Activated gamma-delta T cell (primary cell): ENCODE measurements around the gene LRRC57.
A peak's percentile ranks its signal among the peaks of the same experiment; 100 is the strongest.
"Not testable (repeated sequence)": the region's sequence is repeated elsewhere in the genome, so short reads cannot be mapped to it uniquely, and the experiment has no call there.

Experiments used
- DNase-seq: peaks from one replicate; lab custom pipeline; 2025; lab: John Stamatoyannopoulos, UW
- total RNA-seq, 2 donors: gene quantifications; one replicate each; lab custom pipeline; 2026; lab: John Stamatoyannopoulos, UW

The LRRC57 gene
- total RNA-seq: 19.2 to 23.8 reads per million in 2 donors

GRCh38 chr15:42548249-42549031, at the start of gene LRRC57, which contains the start of gene HAUS2:
TSS of gene LRRC57 (minus strand) at chr15:42548793. CDS start at chr15:42548434, 359 bp downstream.
TSS of gene HAUS2 (plus strand) at chr15:42548838. CDS start at chr15:42548873, 35 bp downstream.
- DNase-seq: peak; percentile 80

GRCh38 chr15:42595626-42596240, 47.1 kb upstream of the LRRC57 start:
- no peak for DNase-seq

- DNase-seq: no peak
These were observed 45.5 kb upstream of the LRRC57 start for GRCh38 chr15:42594095-42594494.

- DNase-seq: no peak
These were observed 44.5 kb upstream of the LRRC57 start for GRCh38 chr15:42593143-42593542.

GRCh38 chr15:42592716-42593115, 44.1 kb upstream of the LRRC57 start:
- DNase-seq: no peak

- DNase-seq: no peak
These were observed 42.8 kb upstream of the LRRC57 start for GRCh38 chr15:42591238-42591934.

- DNase-seq: no peak
These were observed 42.1 kb upstream of the LRRC57 start for GRCh38 chr15:42590619-42591237.

GRCh38 chr15:42584031-42584765, 35.6 kb upstream of the LRRC57 start:
- DNase-seq: no peak

- DNase-seq: no peak
These were observed 34.2 kb upstream of the LRRC57 start for GRCh38 chr15:42582569-42583375.

- peak; percentile 56 for DNase-seq
These were observed 32.7 kb upstream of the LRRC57 start for GRCh38 chr15:42581272-42581730.

- DNase-seq: no peak
These were observed 30.5 kb upstream of the LRRC57 start for GRCh38 chr15:42578984-42579537.

- DNase-seq: no peak
These were observed 29.0 kb upstream of the LRRC57 start for GRCh38 chr15:42577514-42578031.

- DNase-seq: no peak
These were observed 28.2 kb upstream of the LRRC57 start for GRCh38 chr15:42576776-42577175.

- DNase-seq: no peak
These were observed 27.5 kb upstream of the LRRC57 start for GRCh38 chr15:42576040-42576594.

- peak; percentile 93 for DNase-seq
These were observed 26.8 kb upstream of the LRRC57 start, which contains the start of gene STARD9 for GRCh38 chr15:42575188-42576039. TSS of gene STARD9 (plus strand) at chr15:42575606. CDS start at chr15:42575716, 110 bp downstream.

- no peak for DNase-seq
These were observed 10.1 kb upstream of the LRRC57 start for GRCh38 chr15:42558739-42559138.

GRCh38 chr15:42556550-42557207, 8.1 kb upstream of the LRRC57 start:
- not testable (repeated sequence) for DNase-seq

- DNase-seq: no peak
These were observed 5.0 kb upstream of the LRRC57 start for GRCh38 chr15:42553554-42553953.
